ENCODE data around the gene PLCL1. TPM values are rescaled to one million over a fixed set of nuclear protein-coding genes. Genes with fewer than 3 reads are reported as not detected.
A peak's percentile ranks its signal among the peaks of the same experiment; 100 is the strongest.

PLCL1 gene
- total RNA-seq, 1 experiment from 2014 or later, result 0.07 TPM

DNA sequence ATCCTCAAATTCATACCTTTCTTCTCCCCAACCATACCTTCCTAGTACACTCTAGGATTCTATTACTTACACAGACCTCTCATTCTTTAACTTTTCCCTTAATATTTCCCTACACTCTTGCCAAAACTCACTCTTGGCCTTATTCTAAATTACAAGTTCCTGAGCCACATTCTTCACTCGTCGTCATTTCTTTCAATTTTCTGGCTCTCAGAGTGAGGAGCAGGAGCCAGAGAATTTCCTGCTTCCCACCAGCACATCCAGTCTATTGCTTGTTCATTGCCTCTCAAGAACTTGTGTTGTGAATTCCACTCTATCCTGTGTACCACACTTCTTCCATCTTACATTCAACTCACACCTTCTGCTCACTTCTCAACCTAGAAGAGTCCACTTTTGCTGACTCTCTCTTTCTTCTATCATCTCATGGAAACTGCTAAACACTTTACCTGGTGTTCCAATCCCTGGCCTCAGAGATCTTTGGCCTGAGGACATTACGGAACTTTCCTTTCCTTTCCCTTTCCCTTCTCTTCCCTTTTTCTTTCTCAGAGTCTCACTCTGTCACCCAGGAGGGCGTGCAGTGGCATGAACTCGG, 171.6 kb downstream of the PLCL1 start:
- Mint-ChIP-seq H3K27ac (no peak overlapping the region), H3K36me3 (no peaks in the 10 kb centered on the region), H3K4me1 (no peaks in the 10 kb centered on the region), H3K4me3 (no peak overlapping the region), H3K9me3 (no peaks in the 10 kb centered on the region), H3K27me3 (ENCODE audit: low read depth) (no peaks in the 10 kb centered on the region)
- DNase-seq (ENCODE audit: low spot score) (no peak), ATAC-seq (no peak)
- no peak for TF ChIP-seq ZNF121 (CRISPR knock-in tag; IDR thresholded peaks at IDR 0.05)
- CTCF ChIA-PET, result interaction anchor here (0.8 kb wide), 1 partner anchor 73 kb away, joined by 4 read pairs; no protein-coding TSS in a partner anchor
- POLR2A ChIA-PET, result no interaction called here

DNA sequence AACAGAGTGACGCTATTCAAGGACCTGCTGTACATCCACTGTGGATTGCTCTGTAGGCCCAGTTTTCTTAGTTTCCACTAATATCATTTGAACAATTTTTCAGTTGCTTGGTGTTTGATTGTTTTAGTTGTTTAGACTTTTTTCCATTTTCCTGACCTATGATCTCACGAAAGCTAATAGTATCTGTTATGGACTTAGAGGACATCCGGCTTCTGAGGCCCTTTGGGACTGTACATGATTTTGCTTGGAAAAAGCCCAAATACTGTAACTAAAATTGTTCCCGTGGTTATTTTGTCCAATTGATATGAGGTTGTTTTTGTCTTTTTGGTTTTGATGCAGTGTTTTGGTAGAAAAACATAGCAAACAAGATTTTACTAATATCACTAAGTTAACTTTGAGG, 174.6 kb downstream of the PLCL1 start:
- Mint-ChIP-seq H3K36me3 (no peaks in the 10 kb centered on the region), H3K27ac (no peak overlapping the region), H3K27me3 (ENCODE audit: low read depth) (no peaks in the 10 kb centered on the region), H3K4me3 (no peak overlapping the region), H3K4me1 (peaks cover 5% of the 10 kb centered on the region), H3K9me3 (no peaks in the 10 kb centered on the region)
- CTCF ChIA-PET, result no interaction called here
- TF ChIP-seq, protein P1, sequence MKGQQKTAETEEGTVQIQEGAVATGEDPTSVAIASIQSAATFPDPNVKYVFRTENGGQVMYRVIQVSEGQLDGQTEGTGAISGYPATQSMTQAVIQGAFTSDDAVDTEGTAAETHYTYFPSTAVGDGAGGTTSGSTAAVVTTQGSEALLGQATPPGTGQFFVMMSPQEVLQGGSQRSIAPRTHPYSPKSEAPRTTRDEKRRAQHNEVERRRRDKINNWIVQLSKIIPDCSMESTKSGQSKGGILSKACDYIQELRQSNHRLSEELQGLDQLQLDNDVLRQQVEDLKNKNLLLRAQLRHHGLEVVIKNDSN (CRISPR knock-in tag; IDR thresholded peaks at IDR 0.05), result no peak
- TF ChIP-seq, protein P2, sequence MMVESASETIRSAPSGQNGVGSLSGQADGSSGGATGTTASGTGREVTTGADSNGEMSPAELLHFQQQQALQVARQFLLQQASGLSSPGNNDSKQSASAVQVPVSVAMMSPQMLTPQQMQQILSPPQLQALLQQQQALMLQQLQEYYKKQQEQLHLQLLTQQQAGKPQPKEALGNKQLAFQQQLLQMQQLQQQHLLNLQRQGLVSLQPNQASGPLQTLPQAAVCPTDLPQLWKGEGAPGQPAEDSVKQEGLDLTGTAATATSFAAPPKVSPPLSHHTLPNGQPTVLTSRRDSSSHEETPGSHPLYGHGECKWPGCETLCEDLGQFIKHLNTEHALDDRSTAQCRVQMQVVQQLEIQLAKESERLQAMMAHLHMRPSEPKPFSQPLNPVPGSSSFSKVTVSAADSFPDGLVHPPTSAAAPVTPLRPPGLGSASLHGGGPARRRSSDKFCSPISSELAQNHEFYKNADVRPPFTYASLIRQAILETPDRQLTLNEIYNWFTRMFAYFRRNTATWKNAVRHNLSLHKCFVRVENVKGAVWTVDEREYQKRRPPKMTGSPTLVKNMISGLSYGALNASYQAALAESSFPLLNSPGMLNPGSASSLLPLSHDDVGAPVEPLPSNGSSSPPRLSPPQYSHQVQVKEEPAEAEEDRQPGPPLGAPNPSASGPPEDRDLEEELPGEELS (CRISPR knock-in tag; IDR thresholded peaks at IDR 0.05), result no peak
- no peak for TF ChIP-seq TCF7 (CRISPR knock-in tag; IDR thresholded peaks at IDR 0.05; ENCODE audit: low read depth)
- ATAC-seq, result no peak
- DNase-seq (ENCODE audit: low spot score), result no peak
- POLR2A ChIA-PET, result no interaction called here

DNA sequence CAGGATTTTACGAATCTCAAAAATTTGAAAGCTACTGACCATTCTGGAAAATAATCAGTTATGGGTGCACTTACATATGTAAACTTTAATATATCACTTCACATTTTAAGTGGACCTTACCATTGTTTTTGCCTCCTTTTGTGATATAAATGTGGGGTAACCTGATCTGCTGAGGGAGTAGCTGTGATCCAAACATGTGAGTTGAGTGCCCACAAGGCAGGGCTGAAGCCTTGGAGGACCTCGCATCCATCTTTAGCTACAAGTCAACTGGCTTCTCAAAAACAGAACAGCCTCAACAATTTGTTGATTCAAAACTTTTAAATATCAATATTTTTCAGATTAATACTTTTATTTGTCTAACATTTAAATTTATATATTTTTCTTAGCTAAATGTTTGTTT, 178.2 kb downstream of the PLCL1 start:
- peak; percentile 57; the same call in 1 of the 2 replicates for ATAC-seq
- Mint-ChIP-seq H3K4me3 (no peak overlapping the region), H3K27ac (no peak overlapping the region)

DNA sequence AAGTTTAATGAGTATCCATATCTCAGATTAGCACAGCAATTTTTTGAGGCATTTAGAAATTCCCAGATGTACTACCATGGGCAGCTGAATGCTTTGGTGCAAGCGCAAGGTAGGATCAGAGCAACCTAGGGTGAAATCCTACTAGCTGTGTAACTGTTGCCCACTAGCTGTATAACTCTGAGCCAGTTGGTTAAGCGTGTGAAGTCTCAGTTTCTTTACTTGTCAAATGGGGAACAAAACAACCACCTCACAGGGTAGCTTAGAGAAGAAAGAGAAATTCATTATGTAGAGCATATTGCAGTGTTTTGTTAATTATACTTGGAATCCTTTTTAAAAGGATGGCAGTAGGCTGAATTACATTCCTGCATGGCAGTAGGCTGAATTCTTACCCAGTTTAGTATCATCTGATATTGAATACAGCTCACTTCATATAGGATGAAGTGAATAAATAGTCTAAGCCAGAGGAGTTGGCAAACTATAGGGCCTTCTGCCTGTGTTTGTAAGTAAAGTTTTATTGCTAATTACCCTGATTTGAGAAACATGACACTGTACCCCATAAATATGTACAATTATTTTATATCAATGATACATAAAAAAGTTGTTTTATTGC, 180.7 kb downstream of the PLCL1 start:
- H3K27ac Mint-ChIP-seq, result no peak overlapping the region
- no peaks in the 10 kb centered on the region; the same call in 1 of the 2 replicates for H3K36me3 Mint-ChIP-seq
- H3K27me3 Mint-ChIP-seq (ENCODE audit: low read depth), result no peaks in the 10 kb centered on the region
- DNase-seq (ENCODE audit: low spot score) (no peak), ATAC-seq (no peak)
- H3K9me3 Mint-ChIP-seq, result peaks cover 10% of the 10 kb centered on the region
- H3K4me1 Mint-ChIP-seq, result peaks cover 8% of the 10 kb centered on the region
- TF ChIP-seq GRHL2 (CRISPR knock-in tag; IDR thresholded peaks at IDR 0.05; ENCODE audit: insufficient replicate concordance, severe bottlenecking), result no peak
- TF ChIP-seq, protein P3, sequence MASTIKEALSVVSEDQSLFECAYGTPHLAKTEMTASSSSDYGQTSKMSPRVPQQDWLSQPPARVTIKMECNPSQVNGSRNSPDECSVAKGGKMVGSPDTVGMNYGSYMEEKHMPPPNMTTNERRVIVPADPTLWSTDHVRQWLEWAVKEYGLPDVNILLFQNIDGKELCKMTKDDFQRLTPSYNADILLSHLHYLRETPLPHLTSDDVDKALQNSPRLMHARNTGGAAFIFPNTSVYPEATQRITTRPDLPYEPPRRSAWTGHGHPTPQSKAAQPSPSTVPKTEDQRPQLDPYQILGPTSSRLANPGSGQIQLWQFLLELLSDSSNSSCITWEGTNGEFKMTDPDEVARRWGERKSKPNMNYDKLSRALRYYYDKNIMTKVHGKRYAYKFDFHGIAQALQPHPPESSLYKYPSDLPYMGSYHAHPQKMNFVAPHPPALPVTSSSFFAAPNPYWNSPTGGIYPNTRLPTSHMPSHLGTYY (CRISPR knock-in tag; IDR thresholded peaks at IDR 0.05), result no peak
- no peak for TF ChIP-seq TEAD1 (CRISPR knock-in tag; IDR thresholded peaks at IDR 0.05)
- no peak for TF ChIP-seq JUN (CRISPR knock-in tag; IDR thresholded peaks at IDR 0.05)
- no peak for TF ChIP-seq EMX1 (CRISPR knock-in tag; IDR thresholded peaks at IDR 0.05)
- TF ChIP-seq, protein P4, sequence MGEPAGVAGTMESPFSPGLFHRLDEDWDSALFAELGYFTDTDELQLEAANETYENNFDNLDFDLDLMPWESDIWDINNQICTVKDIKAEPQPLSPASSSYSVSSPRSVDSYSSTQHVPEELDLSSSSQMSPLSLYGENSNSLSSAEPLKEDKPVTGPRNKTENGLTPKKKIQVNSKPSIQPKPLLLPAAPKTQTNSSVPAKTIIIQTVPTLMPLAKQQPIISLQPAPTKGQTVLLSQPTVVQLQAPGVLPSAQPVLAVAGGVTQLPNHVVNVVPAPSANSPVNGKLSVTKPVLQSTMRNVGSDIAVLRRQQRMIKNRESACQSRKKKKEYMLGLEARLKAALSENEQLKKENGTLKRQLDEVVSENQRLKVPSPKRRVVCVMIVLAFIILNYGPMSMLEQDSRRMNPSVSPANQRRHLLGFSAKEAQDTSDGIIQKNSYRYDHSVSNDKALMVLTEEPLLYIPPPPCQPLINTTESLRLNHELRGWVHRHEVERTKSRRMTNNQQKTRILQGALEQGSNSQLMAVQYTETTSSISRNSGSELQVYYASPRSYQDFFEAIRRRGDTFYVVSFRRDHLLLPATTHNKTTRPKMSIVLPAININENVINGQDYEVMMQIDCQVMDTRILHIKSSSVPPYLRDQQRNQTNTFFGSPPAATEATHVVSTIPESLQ (CRISPR knock-in tag; IDR thresholded peaks at IDR 0.05), result no peak
- TF ChIP-seq NFE2L1 (CRISPR knock-in tag; IDR thresholded peaks at IDR 0.05), result no peak
- TF ChIP-seq ESRRA (CRISPR knock-in tag; IDR thresholded peaks at IDR 0.05; ENCODE audit: borderline replicate concordance), result no peak
- TF ChIP-seq, protein P5, sequence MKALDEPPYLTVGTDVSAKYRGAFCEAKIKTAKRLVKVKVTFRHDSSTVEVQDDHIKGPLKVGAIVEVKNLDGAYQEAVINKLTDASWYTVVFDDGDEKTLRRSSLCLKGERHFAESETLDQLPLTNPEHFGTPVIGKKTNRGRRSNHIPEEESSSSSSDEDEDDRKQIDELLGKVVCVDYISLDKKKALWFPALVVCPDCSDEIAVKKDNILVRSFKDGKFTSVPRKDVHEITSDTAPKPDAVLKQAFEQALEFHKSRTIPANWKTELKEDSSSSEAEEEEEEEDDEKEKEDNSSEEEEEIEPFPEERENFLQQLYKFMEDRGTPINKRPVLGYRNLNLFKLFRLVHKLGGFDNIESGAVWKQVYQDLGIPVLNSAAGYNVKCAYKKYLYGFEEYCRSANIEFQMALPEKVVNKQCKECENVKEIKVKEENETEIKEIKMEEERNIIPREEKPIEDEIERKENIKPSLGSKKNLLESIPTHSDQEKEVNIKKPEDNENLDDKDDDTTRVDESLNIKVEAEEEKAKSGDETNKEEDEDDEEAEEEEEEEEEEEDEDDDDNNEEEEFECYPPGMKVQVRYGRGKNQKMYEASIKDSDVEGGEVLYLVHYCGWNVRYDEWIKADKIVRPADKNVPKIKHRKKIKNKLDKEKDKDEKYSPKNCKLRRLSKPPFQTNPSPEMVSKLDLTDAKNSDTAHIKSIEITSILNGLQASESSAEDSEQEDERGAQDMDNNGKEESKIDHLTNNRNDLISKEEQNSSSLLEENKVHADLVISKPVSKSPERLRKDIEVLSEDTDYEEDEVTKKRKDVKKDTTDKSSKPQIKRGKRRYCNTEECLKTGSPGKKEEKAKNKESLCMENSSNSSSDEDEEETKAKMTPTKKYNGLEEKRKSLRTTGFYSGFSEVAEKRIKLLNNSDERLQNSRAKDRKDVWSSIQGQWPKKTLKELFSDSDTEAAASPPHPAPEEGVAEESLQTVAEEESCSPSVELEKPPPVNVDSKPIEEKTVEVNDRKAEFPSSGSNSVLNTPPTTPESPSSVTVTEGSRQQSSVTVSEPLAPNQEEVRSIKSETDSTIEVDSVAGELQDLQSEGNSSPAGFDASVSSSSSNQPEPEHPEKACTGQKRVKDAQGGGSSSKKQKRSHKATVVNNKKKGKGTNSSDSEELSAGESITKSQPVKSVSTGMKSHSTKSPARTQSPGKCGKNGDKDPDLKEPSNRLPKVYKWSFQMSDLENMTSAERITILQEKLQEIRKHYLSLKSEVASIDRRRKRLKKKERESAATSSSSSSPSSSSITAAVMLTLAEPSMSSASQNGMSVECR (CRISPR knock-in tag; IDR thresholded peaks at IDR 0.05; ENCODE audit: borderline replicate concordance), result no peak
- no peak for TF ChIP-seq TEAD4 (CRISPR knock-in tag; IDR thresholded peaks at IDR 0.05)
- CTCF ChIA-PET, result no interaction called here
- POLR2A ChIA-PET, result no interaction called here
- no peak overlapping the region for H3K4me3 Mint-ChIP-seq

More for the DNA sequence above, 178.2 kb downstream of the PLCL1 start:
- TF ChIP-seq IRF2 (CRISPR knock-in tag; IDR thresholded peaks at IDR 0.05; ENCODE audit: borderline replicate concordance, low read depth) (no peak), HMGA2 (CRISPR knock-in tag; IDR thresholded peaks at IDR 0.05) (0 out of 2 replicates have a peak, but pooled peaks have one; percentile 39), ZNF416 (CRISPR knock-in tag; IDR thresholded peaks at IDR 0.05) (no peak)
- TF ChIP-seq, protein P6, sequence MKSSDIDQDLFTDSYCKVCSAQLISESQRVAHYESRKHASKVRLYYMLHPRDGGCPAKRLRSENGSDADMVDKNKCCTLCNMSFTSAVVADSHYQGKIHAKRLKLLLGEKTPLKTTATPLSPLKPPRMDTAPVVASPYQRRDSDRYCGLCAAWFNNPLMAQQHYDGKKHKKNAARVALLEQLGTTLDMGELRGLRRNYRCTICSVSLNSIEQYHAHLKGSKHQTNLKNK (CRISPR knock-in tag; IDR thresholded peaks at IDR 0.05), result no peak
- Mint-ChIP-seq H3K9me3 (no peaks in the 10 kb centered on the region), H3K27me3 (ENCODE audit: low read depth) (no peaks in the 10 kb centered on the region), H3K36me3 (no peaks in the 10 kb centered on the region), H3K4me1 (peaks cover 5% of the 10 kb centered on the region)
- no peak for DNase-seq (ENCODE audit: low spot score)
- POLR2A ChIA-PET, result no interaction called here
- CTCF ChIA-PET, result interaction anchor here (0.9 to 1.2 kb wide), 2 partner anchors 145 to 181 kb away, joined by 5 to 6 read pairs; no protein-coding TSS in a partner anchor

Data from WTC11 (cell line).